NB4 (cell line): Measurements from ENCODE around the gene G0S2.

Experiments
- DNase-seq: peaks from one replicate; pipeline ENCODE4 v3.0.0; 2010; ENCODE audit warnings: low read depth
- H3K4me3 ChIP-seq: one replicate; pipeline ENCODE4 v1.5.1; 2011; ENCODE audit warnings: mild to moderate bottlenecking, low read depth, low read length, moderate library complexity
- CTCF ChIP-seq: IDR thresholded peaks from one replicate; pipeline ENCODE4 v1.5.1; 2012; ENCODE audit warnings: low read depth, low read length
- MAX ChIP-seq: IDR thresholded peaks from 2 replicates; pipeline ENCODE4 v1.6.1; 2011; ENCODE audit warnings: low read depth, low read length
- MYC ChIP-seq: IDR thresholded peaks from 2 replicates; pipeline ENCODE4 v1.6.1; 2011; ENCODE audit warnings: low read depth, low read length
- POLR2A ChIP-seq: IDR thresholded peaks from 2 replicates; pipeline ENCODE4 v1.6.1; 2011; ENCODE audit warnings: mild to moderate bottlenecking; ENCODE audit not compliant: insufficient read length; ENCODE audit errors: extremely low read depth

Gene G0S2

GRCh38 chr1:209723756-209724693 is 48.8 kb downstream of the G0S2 start:
- TF ChIP-seq POLR2A (no peak), MAX (no peak), CTCF (no peak), MYC (no peak)
- no peak overlapping the region for H3K4me3 ChIP-seq
- no peak for DNase-seq
